Stimulated activated memory B cell treated with anti-CD40 and anti-IgM and Interleukin-4, amounts not matched to agents 10 μg/mL and 1 μg/mL and 100 μg/mL, for 72 hours (primary cell): ENCODE data around the gene VAMP7.
"Not testable (repeated sequence)": the region's sequence is repeated elsewhere in the genome, so short reads cannot be mapped to it uniquely, and the experiment has no call there.

Source experiments
- ATAC-seq: fragments of 150-1000 bp; cut with Tn5 transposase; 2 replicates; pipeline ENCODE4 v1.10.0; 2021
- H3K27ac Mint-ChIP-seq: one replicate; pipeline ENCODE4 v1.8.0; 2022; ENCODE audit warnings: mild to moderate bottlenecking, mixed read lengths
- H3K27me3 Mint-ChIP-seq: one replicate; pipeline ENCODE4 v1.8.0; 2022; ENCODE audit warnings: mixed read lengths
- H3K36me3 Mint-ChIP-seq: one replicate; pipeline ENCODE4 v1.8.0; 2022; ENCODE audit warnings: mixed read lengths
- H3K4me1 Mint-ChIP-seq: one replicate; pipeline ENCODE4 v1.8.0; 2022; ENCODE audit warnings: mixed read lengths
- H3K4me3 Mint-ChIP-seq: one replicate; pipeline ENCODE4 v1.8.0; 2022; ENCODE audit warnings: mild to moderate bottlenecking, moderate library complexity, mixed read lengths
- H3K9me3 Mint-ChIP-seq: one replicate; pipeline ENCODE4 v1.8.0; 2022; ENCODE audit warnings: mixed read lengths

VAMP7 gene

DNA sequence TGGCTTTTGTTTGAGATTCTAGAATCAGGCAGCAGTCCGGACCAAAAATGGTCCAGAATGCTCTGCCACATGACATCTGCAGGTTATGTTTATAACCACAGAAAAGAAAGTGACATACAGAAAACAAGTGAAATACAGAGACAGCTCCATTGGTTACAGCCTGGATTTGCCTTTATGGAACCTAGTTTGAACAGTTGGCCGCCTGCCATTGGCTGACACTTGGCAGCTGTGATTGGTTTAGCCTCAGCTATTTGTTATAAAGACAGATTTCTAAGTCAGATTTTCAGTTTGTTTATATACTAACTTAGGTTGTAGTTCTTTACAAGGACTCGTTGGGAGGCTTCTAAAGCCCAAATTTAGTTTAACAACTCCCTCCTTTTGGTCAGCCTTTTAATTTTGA, 75.5 kb downstream of the VAMP7 start:
- H3K4me1 Mint-ChIP-seq = no peaks in the 10 kb centered on the region

GRCh38 chrX:155957843-155958242, 76.7 kb downstream of the VAMP7 start:
- H3K27me3 Mint-ChIP-seq = no peaks in the 10 kb centered on the region
- no peaks in the 10 kb centered on the region for H3K36me3 Mint-ChIP-seq
- no peak for ATAC-seq
- H3K27ac Mint-ChIP-seq = no peak overlapping the region
- no peaks in the 10 kb centered on the region for H3K4me1 Mint-ChIP-seq
- H3K4me3 Mint-ChIP-seq = no peak overlapping the region
- H3K9me3 Mint-ChIP-seq = no peaks in the 10 kb centered on the region

More for the DNA sequence above, 75.5 kb downstream of the VAMP7 start:
- H3K4me3 Mint-ChIP-seq = no peak overlapping the region
- H3K27me3 Mint-ChIP-seq = no peaks in the 10 kb centered on the region
- H3K9me3 Mint-ChIP-seq = no peaks in the 10 kb centered on the region
- no peak for ATAC-seq
- no peak overlapping the region for H3K27ac Mint-ChIP-seq
- H3K36me3 Mint-ChIP-seq = no peaks in the 10 kb centered on the region

- Mint-ChIP-seq H3K4me3 (no peak overlapping the region), H3K4me1 (no peaks in the 10 kb centered on the region), H3K27me3 (no peaks in the 10 kb centered on the region), H3K9me3 (peaks cover 5% of the 10 kb centered on the region), H3K27ac (no peak overlapping the region), H3K36me3 (no peaks in the 10 kb centered on the region)
- ATAC-seq = no peak
Observed at GRCh38 chrX:155959018-155959587, 78.0 kb downstream of the VAMP7 start.

GRCh38 chrX:155962906-155963305, 81.8 kb downstream of the VAMP7 start:
- H3K27me3 Mint-ChIP-seq = peaks cover 11% of the 10 kb centered on the region
- H3K27ac Mint-ChIP-seq = no peak overlapping the region
- H3K9me3 Mint-ChIP-seq = peaks cover 10% of the 10 kb centered on the region
- ATAC-seq = no peak
- no peak overlapping the region for H3K4me3 Mint-ChIP-seq
- H3K36me3 Mint-ChIP-seq = no peaks in the 10 kb centered on the region
- no peaks in the 10 kb centered on the region for H3K4me1 Mint-ChIP-seq

- Mint-ChIP-seq H3K4me3 (no peak overlapping the region), H3K4me1 (no peaks in the 10 kb centered on the region), H3K27me3 (peaks cover 25% of the 10 kb centered on the region), H3K36me3 (no peaks in the 10 kb centered on the region), H3K27ac (no peak overlapping the region), H3K9me3 (peaks cover 23% of the 10 kb centered on the region)
- ATAC-seq = no peak
Observed at GRCh38 chrX:155966876-155967275, 85.7 kb downstream of the VAMP7 start.

DNA sequence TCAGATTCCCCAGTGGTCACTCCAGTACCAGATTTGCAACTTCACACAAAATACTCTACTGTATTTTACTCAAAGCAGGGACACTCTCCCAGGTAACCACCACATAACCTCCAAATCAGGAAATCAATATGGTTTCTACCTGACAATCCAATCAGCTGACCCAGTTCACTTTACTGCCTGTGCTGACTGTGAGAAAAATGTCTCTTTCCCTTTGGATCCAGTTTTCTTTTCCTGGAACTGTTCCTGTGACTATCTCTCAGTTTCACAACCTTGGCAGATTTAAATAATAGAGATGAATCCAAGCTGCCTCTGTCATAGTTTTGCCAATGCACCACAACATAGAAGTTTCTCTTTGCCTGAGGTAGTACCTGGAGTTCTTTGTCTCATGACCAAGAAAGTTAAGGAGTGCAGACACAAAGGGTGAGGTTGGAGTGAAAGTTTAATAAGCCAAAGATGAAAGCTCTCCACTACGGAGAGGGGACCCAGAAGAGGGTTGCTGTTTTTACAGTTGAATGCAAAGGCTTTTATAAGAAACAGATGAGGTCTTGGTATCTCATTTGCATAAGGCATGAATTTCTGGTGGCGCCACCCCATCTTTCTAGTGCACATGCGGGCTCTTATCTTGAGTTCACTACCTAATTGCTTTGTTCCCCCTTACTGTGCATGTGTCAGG, 86.6 kb downstream of the VAMP7 start:
- Mint-ChIP-seq H3K9me3 (peaks cover 23% of the 10 kb centered on the region), H3K27me3 (peaks cover 25% of the 10 kb centered on the region), H3K4me1 (no peaks in the 10 kb centered on the region), H3K27ac (no peak overlapping the region), H3K4me3 (no peak overlapping the region), H3K36me3 (no peaks in the 10 kb centered on the region)
- no peak for ATAC-seq

DNA sequence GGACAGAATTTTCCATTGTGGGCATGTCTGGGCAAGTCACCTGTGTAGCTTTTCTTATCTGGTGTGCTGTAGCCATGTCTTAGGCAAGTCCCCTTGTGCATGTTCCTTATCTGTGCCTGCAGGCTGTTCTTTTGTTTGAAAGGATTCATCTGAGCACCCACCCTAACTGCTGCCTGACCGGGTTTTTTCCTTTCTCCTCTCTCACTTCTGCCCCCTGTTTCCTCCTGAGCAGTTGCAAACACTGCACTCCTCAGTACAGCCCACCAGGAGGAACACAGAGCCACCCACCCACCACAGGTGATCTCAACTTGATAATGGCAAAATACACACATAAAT, 87.1 kb downstream of the VAMP7 start:
- no peak overlapping the region for H3K4me3 Mint-ChIP-seq
- peaks cover 23% of the 10 kb centered on the region for H3K9me3 Mint-ChIP-seq
- H3K36me3 Mint-ChIP-seq = no peaks in the 10 kb centered on the region
- ATAC-seq = no peak
- H3K27ac Mint-ChIP-seq = no peak overlapping the region
- peaks cover 25% of the 10 kb centered on the region for H3K27me3 Mint-ChIP-seq
- H3K4me1 Mint-ChIP-seq = no peaks in the 10 kb centered on the region

- H3K27me3 Mint-ChIP-seq = peaks cover 25% of the 10 kb centered on the region
- no peak overlapping the region for H3K27ac Mint-ChIP-seq
- no peak overlapping the region for H3K4me3 Mint-ChIP-seq
- H3K4me1 Mint-ChIP-seq = no peaks in the 10 kb centered on the region
- ATAC-seq = no peak
- H3K36me3 Mint-ChIP-seq = no peaks in the 10 kb centered on the region
- peaks cover 21% of the 10 kb centered on the region for H3K9me3 Mint-ChIP-seq
Observed at GRCh38 chrX:155968791-155969190, 87.6 kb downstream of the VAMP7 start.

DNA sequence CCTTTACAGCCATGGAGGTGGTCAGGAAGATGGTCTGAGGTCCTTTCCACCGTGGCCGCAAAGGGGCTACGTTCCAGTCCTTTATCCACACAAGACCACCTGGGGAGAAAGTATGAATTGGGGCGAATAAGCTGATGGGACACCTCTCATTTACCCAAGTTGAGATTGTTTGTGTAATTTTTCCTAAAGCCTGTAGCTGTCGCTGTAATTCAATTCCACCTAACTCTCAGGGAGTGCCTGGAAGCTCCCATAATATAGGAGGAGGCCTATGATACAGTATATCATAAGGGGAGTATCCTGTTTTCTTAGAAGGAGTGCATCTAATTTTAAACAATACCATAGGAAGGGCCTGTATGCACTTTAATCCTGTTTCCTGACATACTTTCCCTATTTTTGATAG, 90.5 kb downstream of the VAMP7 start:
- H3K27me3 Mint-ChIP-seq = peaks cover 20% of the 10 kb centered on the region
- not testable (repeated sequence) for H3K36me3 Mint-ChIP-seq, H3K4me3 Mint-ChIP-seq, H3K27ac Mint-ChIP-seq, ATAC-seq, H3K4me1 Mint-ChIP-seq
- H3K9me3 Mint-ChIP-seq = peaks cover 18% of the 10 kb centered on the region

DNA sequence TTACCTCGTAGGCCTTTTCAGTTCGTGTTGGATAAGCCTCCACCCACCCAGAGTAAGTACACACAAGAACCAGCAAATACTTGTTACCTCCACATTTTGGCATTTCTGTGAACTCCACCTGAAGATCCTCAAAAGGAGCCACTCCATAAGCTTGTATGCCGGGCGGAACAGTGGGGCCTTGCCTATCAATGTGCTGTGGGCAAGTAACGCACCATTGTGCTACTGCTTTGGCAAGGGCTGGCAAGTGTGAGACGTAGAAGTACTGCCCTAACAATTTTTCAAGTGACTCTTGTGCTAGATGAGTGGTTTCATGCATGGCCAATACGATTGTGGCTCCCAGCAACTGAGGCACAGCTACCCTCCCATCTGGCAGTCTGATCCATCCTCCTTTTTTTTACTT, 91.1 kb downstream of the VAMP7 start:
- H3K36me3 Mint-ChIP-seq, H3K4me3 Mint-ChIP-seq, ATAC-seq, H3K27ac Mint-ChIP-seq, H3K4me1 Mint-ChIP-seq: not testable (repeated sequence)
- Mint-ChIP-seq H3K27me3 (peaks cover 14% of the 10 kb centered on the region), H3K9me3 (peaks cover 18% of the 10 kb centered on the region)

DNA sequence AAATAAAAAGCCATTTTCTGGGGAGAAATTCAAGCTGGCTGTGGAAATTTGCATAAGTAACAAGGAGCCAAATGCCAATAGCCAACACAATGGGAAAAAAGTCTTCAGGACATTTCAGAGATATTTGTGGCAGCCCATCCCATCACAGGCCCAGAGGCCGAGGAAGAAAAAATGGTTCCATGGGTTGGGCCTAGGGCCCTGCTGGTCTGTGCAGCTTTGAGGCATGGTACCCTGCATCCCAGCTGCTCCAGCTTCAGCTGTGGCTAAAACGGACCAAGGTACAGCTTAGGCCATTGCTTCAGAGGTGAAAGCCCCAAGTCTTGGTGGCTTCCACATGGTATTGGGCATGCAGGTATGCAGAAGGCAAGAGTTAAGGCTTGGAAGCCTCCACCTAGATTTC, 102.2 kb downstream of the VAMP7 start:
- Mint-ChIP-seq H3K36me3 (no peaks in the 10 kb centered on the region), H3K27me3 (no peaks in the 10 kb centered on the region), H3K9me3 (no peaks in the 10 kb centered on the region), H3K27ac (no peak overlapping the region), H3K4me3 (no peak overlapping the region), H3K4me1 (no peaks in the 10 kb centered on the region)
- ATAC-seq = no peak

GRCh38 chrX:155985208-155985607, 104.1 kb downstream of the VAMP7 start:
- H3K4me3 Mint-ChIP-seq = no peak overlapping the region
- no peak overlapping the region for H3K27ac Mint-ChIP-seq
- no peak for ATAC-seq
- H3K36me3 Mint-ChIP-seq = no peaks in the 10 kb centered on the region
- H3K4me1 Mint-ChIP-seq = no peaks in the 10 kb centered on the region
- no peaks in the 10 kb centered on the region for H3K27me3 Mint-ChIP-seq
- H3K9me3 Mint-ChIP-seq = peaks cover 3% of the 10 kb centered on the region

GRCh38 chrX:155986995-155987394, 105.8 kb downstream of the VAMP7 start:
- H3K4me1 Mint-ChIP-seq, H3K27ac Mint-ChIP-seq, H3K4me3 Mint-ChIP-seq, H3K36me3 Mint-ChIP-seq, H3K9me3 Mint-ChIP-seq, ATAC-seq, H3K27me3 Mint-ChIP-seq: not testable (repeated sequence)

DNA sequence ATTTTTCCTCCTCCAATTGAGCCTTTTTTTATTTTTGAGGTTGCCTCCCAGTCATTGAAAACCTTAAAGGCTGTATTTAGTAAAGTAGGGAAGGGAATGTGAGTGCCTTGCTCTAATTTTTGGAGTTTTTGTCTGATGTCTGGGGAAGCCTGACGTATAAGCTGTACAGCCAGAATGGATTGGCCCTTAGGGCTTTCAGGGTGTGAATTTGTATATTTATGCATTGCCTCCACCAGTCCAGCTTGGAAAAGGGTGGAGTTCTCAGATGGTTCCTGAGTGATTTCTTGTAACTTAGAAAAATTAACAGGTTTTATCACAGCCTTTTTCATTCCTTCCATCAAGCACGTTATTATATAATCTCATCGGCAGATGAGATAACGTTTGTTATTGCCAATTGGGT, 107.7 kb downstream of the VAMP7 start:
- Mint-ChIP-seq H3K27me3 (no peaks in the 10 kb centered on the region), H3K4me3 (no peak overlapping the region)
- ATAC-seq = no peak

More for the DNA sequence above, 107.7 kb downstream of the VAMP7 start:
- no peaks in the 10 kb centered on the region for H3K36me3 Mint-ChIP-seq
- no peaks in the 10 kb centered on the region for H3K4me1 Mint-ChIP-seq
- no peak overlapping the region for H3K27ac Mint-ChIP-seq
- peaks cover 3% of the 10 kb centered on the region for H3K9me3 Mint-ChIP-seq
